Upper lobe of left lung (tissue), 6 donors: ENCODE results near the gene SYCE3. TPM values are rescaled to one million over a fixed set of nuclear protein-coding genes. Genes with fewer than 3 reads are reported as not detected.
A peak's percentile ranks its signal among the peaks of the same experiment; 100 is the strongest.

Experiments used
- ATAC-seq, 2 donors: fragments of 200-7000 bp; cut with Tn5 transposase; one replicate each; pipeline ENCODE4 v1.9.1; 2022; ENCODE audit warnings: mild to moderate bottlenecking in 2 of 2, moderate library complexity in 2 of 2; ENCODE audit not compliant: low FRiP score in 2 of 2
- DNase-seq, 2 donors: peaks; one replicate each; pipeline ENCODE4 v3.0.0-alpha.2; 2019 to 2020
- H3K27ac ChIP-seq, 4 donors: fragments of 200-600 bp; sonication (generic); one replicate each; pipeline ENCODE4 v1.5.1; 2016 to 2019
- H3K27me3 ChIP-seq, 4 donors: fragments of 200-600 bp; sonication (generic); one replicate each; pipeline ENCODE4 v1.5.1; 2017 to 2019
- H3K36me3 ChIP-seq, 4 donors: fragments of 200-600 bp; sonication (generic); one replicate each; pipeline ENCODE4 v1.5.1; 2016 to 2019
- H3K4me1 ChIP-seq, 4 donors: fragments of 200-600 bp; sonication (generic); one replicate each; pipeline ENCODE4 v1.5.1; 2018 to 2019
- H3K4me3 ChIP-seq, 4 donors: fragments of 200-600 bp; sonication (generic); one replicate each; pipeline ENCODE4 v1.5.1; 2017 to 2019; ENCODE audit warnings: mild to moderate bottlenecking in 2 of 4, moderate library complexity in 1 of 4
- H3K9me3 ChIP-seq, 4 donors: fragments of 200-600 bp; sonication (generic); one replicate each; pipeline ENCODE4 v1.5.1; 2018 to 2019
- EP300 ChIP-seq, 4 donors: sonication (generic); formaldehyde crosslinking; IDR thresholded peaks; one replicate each; pipeline ENCODE4 v1.5.1; 2017; ENCODE audit warnings: antibody characterized with exemption in 4 of 4, control low read depth in 2 of 4
- POLR2A ChIP-seq, 4 donors: fragments of 450-650 bp; IDR thresholded peaks; one replicate each; pipeline ENCODE4 v1.5.1; 2016 to 2017; ENCODE audit warnings: antibody characterized with exemption in 4 of 4, mild to moderate bottlenecking in 2 of 4
- POLR2AphosphoS5 ChIP-seq, 2 donors: sonication (generic); formaldehyde crosslinking; IDR thresholded peaks; one replicate each; pipeline ENCODE4 v1.5.1; 2017; ENCODE audit warnings: antibody characterized with exemption in 2 of 2
- WGBS, 2 donors: methylation state at CpG; one replicate each; pipeline ENCODE4 v1.1.5; 2017 to 2018; 5-methylcytosine and 5-hydroxymethylcytosine counted together
- total RNA-seq, 6 donors: library from RNA; depleted of rRNA in 4 of 6; stranded (reverse); fragments of >200 nt in 4 of 6; gene quantifications; one replicate each; pipeline versions ENCODE4 v1.1.0 to v1.2.1, GENCODE V29; 2016 to 2021
- TF ChIP-seq, protein P1 (sequence below), 6 experiments: fragments of 450-650 bp in 4 of 6; fragments of 200-600 bp in 2 of 6; sonication (generic) in 2 of 6; IDR thresholded peaks; one replicate each; pipeline ENCODE4 v1.5.1; 2016 to 2019; ENCODE audit warnings: antibody characterized with exemption in 6 of 6
- donor health status: DM: no; HTN: no; CAD: no; lungs with moderate emphysema.
- donor health status: DM: no; HTN: yes; CAD: no; lungs with severe emphysema.

The SYCE3 gene
- total RNA-seq, 6 donors from 2014 or later, result 3.4 TPM; not detected in 5

GRCh38 chr22:50576070-50576469 is 13.4 kb upstream of the SYCE3 start:
- peaks cover 8 to 19% (median 11%) of the 10 kb centered on the region in 4 donors for H3K4me1 ChIP-seq
- DNase-seq, result no peak
- WGBS, 2 donors, result 69 to 86% methylated on average over 5 of the region's 5 CpGs

DNA sequence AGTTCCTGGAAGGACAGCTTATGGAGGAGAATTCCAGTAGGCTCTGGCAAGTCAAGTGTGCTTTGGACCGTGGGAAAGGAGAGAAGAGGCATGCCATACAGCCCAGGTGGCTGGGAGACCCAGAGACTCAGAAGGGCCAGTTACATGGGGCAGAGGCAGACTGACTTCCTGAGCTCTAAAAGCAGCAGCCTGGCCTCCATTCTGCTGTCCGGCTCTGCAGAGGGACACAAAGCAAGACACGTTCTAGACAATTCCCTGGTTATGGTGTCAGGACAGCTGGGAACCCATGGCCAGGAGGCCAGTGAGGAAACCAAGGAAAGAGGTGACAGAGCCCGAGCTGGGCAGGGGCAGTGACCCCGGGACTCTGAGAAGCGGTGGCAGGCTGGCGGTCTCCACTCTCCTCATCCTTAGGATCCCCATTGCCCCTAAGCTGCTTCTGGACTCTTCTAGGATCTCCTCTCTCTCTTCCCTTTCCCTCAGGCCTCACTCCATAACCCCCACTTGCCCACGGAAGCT is 12.8 kb upstream of the SYCE3 start:
- H3K27ac ChIP-seq, result no peak overlapping the region
- WGBS, 2 donors, result 91 to 92% methylated on average over 8 of the region's 8 CpGs
- no peaks in the 10 kb centered on the region for H3K9me3 ChIP-seq
- no peak for DNase-seq
- ATAC-seq, result no peak
- no peaks in the 10 kb centered on the region for H3K27me3 ChIP-seq
- H3K36me3 ChIP-seq, result peaks cover 0 to 25% (median 14%) of the 10 kb centered on the region in 4 donors
- TF ChIP-seq POLR2A (IDR thresholded peaks at IDR 0.05) (no peak), POLR2AphosphoS5 (IDR thresholded peaks at IDR 0.05) (no peak), EP300 (IDR thresholded peaks at IDR 0.05) (no peak)
- TF ChIP-seq, protein P1, sequence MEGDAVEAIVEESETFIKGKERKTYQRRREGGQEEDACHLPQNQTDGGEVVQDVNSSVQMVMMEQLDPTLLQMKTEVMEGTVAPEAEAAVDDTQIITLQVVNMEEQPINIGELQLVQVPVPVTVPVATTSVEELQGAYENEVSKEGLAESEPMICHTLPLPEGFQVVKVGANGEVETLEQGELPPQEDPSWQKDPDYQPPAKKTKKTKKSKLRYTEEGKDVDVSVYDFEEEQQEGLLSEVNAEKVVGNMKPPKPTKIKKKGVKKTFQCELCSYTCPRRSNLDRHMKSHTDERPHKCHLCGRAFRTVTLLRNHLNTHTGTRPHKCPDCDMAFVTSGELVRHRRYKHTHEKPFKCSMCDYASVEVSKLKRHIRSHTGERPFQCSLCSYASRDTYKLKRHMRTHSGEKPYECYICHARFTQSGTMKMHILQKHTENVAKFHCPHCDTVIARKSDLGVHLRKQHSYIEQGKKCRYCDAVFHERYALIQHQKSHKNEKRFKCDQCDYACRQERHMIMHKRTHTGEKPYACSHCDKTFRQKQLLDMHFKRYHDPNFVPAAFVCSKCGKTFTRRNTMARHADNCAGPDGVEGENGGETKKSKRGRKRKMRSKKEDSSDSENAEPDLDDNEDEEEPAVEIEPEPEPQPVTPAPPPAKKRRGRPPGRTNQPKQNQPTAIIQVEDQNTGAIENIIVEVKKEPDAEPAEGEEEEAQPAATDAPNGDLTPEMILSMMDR (IDR thresholded peaks at IDR 0.05), result no peak
- no peak overlapping the region for H3K4me3 ChIP-seq
- H3K4me1 ChIP-seq, result peaks cover 8 to 15% (median 11%) of the 10 kb centered on the region in 4 donors

More at GRCh38 chr22:50576070-50576469, 13.4 kb upstream of the SYCE3 start:
- Histone ChIP-seq H3K27ac (no peak overlapping the region), H3K36me3 (peaks cover 0 to 21% (median 13%) of the 10 kb centered on the region in 4 donors), H3K4me3 (no peak overlapping the region), H3K9me3 (no peaks in the 10 kb centered on the region), H3K27me3 (no peaks in the 10 kb centered on the region)
- TF ChIP-seq, protein P1 (IDR thresholded peaks at IDR 0.05), result peak in 1 of 6 experiments; percentile 14
- TF ChIP-seq POLR2A (IDR thresholded peaks at IDR 0.05), result no peak
- no peak for ATAC-seq

DNA sequence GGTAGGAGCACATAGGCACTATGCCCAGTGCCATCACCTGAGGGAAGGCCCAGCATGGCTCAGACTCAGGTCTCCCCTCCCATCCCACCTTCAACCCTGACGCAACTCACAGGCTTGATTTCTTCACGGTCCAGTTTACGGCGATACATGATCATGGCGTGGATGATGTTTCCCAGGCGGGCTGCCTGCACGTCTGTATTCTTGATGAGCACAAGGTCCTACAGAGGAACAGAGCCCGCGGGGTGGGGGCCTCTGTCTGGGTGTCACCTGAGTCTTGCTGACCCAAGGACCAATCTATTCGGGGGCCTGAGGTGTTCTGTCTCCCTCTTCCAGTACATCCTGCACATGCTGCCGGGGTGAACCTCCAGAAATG is 11.7 kb upstream of the SYCE3 start:
- Histone ChIP-seq H3K4me3 (no peak overlapping the region), H3K27me3 (no peaks in the 10 kb centered on the region), H3K9me3 (no peaks in the 10 kb centered on the region), H3K27ac (no peak overlapping the region), H3K4me1 (peaks cover 8 to 15% (median 11%) of the 10 kb centered on the region in 4 donors), H3K36me3 (peaks cover 0 to 32% (median 14%) of the 10 kb centered on the region in 4 donors)
- no peak for ATAC-seq
- 93 to 94% methylated on average over 7 to 11 of the region's 11 CpGs for WGBS, 2 donors
- no peak for DNase-seq
- TF ChIP-seq POLR2A (IDR thresholded peaks at IDR 0.05), result no peak
- TF ChIP-seq POLR2AphosphoS5 (IDR thresholded peaks at IDR 0.05), result no peak
- no peak for TF ChIP-seq EP300 (IDR thresholded peaks at IDR 0.05)
- TF ChIP-seq, protein P1 (IDR thresholded peaks at IDR 0.05), result no peak

GRCh38 chr22:50573491-50574382 is 11.0 kb upstream of the SYCE3 start:
- Histone ChIP-seq H3K9me3 (no peaks in the 10 kb centered on the region), H3K27ac (no peak overlapping the region), H3K36me3 (peaks cover 4 to 32% (median 12%) of the 10 kb centered on the region in 4 donors), H3K27me3 (no peaks in the 10 kb centered on the region), H3K4me3 (no peak overlapping the region), H3K4me1 (peaks cover 8 to 14% (median 9%) of the 10 kb centered on the region in 4 donors)
- 93 to 97% methylated on average over 11 to 26 of the region's 26 CpGs for WGBS, 2 donors
- DNase-seq, result peak in 1 of 2 donors; percentile 65
- TF ChIP-seq EP300 (IDR thresholded peaks at IDR 0.05) (no peak), POLR2A (IDR thresholded peaks at IDR 0.05) (no peak), POLR2AphosphoS5 (IDR thresholded peaks at IDR 0.05) (no peak)
- TF ChIP-seq, protein P1 (IDR thresholded peaks at IDR 0.05), result no peak
- ATAC-seq, result no peak
